Esophagus muscularis mucosa (tissue), 4 donors: ENCODE results near the gene PTPRD. TPM values are rescaled to one million over a fixed set of nuclear protein-coding genes. Genes with fewer than 3 reads are reported as not detected.

Experiments
- DNase-seq: peaks from one replicate; pipeline ENCODE4 v3.0.0-alpha.2; 2017; ENCODE audit errors: extremely low spot score
- H3K27ac ChIP-seq, 4 donors: fragments of 200-600 bp; sonication (generic); replicated peaks in 1 of 4; 1 replicate in 3 of 4; 2 replicates in 1 of 4; pipeline ENCODE4 v1.5.1; 2016 to 2019; ENCODE audit warnings: mild to moderate bottlenecking in 1 of 4
- H3K27me3 ChIP-seq, 4 donors: fragments of 200-600 bp; sonication (generic); one replicate each; pipeline versions ENCODE4 v1.5.1 to v1.6.0; 2016 to 2019
- H3K36me3 ChIP-seq, 4 donors: fragments of 200-600 bp; sonication (generic); one replicate each; pipeline ENCODE4 v1.5.1; 2016 to 2019
- H3K4me1 ChIP-seq, 4 donors: fragments of 200-600 bp; sonication (generic); one replicate each; pipeline ENCODE4 v1.5.1; 2016 to 2019
- H3K4me3 ChIP-seq, 4 donors: fragments of 200-600 bp; sonication (generic); 1 replicate in 2 of 4; 2 replicates in 2 of 4; pipeline ENCODE4 v1.5.1; 2016 to 2019; ENCODE audit warnings: mild to moderate bottlenecking in 4 of 4, moderate library complexity in 1 of 4
- H3K9me3 ChIP-seq, 4 donors: fragments of 200-600 bp; sonication (generic); 1 replicate in 3 of 4; 2 replicates in 1 of 4; pipeline ENCODE4 v1.5.1; 2016 to 2019
- EP300 ChIP-seq: sonication (generic); formaldehyde crosslinking; IDR thresholded peaks from one replicate; pipeline ENCODE4 v1.6.1; 2017; ENCODE audit warnings: antibody characterized with exemption
- POLR2A ChIP-seq: fragments of 450-650 bp; IDR thresholded peaks from one replicate; pipeline ENCODE4 v1.6.1; 2017; ENCODE audit warnings: antibody characterized with exemption, moderate library complexity, mild to moderate bottlenecking, low read depth
- POLR2AphosphoS5 ChIP-seq, 2 donors: sonication (generic); formaldehyde crosslinking; IDR thresholded peaks; one replicate each; pipeline ENCODE4 v1.6.1; 2017; ENCODE audit warnings: antibody characterized with exemption in 2 of 2
- WGBS: methylation state at CpG from one replicate; pipeline ENCODE4 v1.1.5; 2018; 5-methylcytosine and 5-hydroxymethylcytosine counted together
- intact Hi-C: fragments of 100-400 bp; cut with DNase I; formaldehyde crosslinking; loops from one replicate; pipeline ENCODE4 v1.15.1; 2023
- total RNA-seq, 4 donors: library from RNA; depleted of rRNA; stranded (reverse); fragments of >200 nt; gene quantifications; one replicate each; pipeline versions ENCODE4 v1.1.0 to v1.2.1, GENCODE V29; 2016
- TF ChIP-seq, protein P1 (sequence below), 3 experiments: fragments of 200-600 bp in 2 of 3; fragments of 450-650 bp in 1 of 3; sonication (generic) in 2 of 3; IDR thresholded peaks; one replicate each; pipeline ENCODE4 v1.5.1; 2017 to 2019; ENCODE audit warnings: antibody characterized with exemption in 3 of 3, mild to moderate bottlenecking in 2 of 3, moderate library complexity in 1 of 3

PTPRD gene
- total RNA-seq, 4 donors from 2014 or later = 4.1 to 6.6 (median 5.0) TPM

DNA sequence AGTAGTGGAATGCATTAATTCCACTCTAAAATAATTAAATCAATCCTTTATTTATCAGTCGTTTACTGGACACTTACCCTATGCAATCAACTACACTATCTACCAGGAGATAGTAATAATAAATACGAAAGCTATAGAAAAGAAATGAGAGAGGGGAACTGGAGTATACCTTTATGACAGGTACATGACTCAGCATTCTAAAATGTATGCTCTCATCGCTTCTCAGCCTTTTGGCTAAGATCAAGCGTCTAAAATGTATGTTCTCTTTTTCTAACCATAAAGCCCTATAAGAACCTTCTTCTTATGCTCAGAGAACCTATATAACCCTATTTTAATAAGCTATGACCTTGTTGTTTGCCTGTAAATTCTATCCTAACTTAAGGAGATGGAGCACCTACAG, 2059.4 kb downstream of the PTPRD start:
- Histone ChIP-seq H3K27me3 (no peaks in the 10 kb centered on the region), H3K9me3 (no peaks in the 10 kb centered on the region), H3K4me3 (no peak overlapping the region), H3K36me3 (no peaks in the 10 kb centered on the region), H3K27ac (no peak overlapping the region), H3K4me1 (no peaks in the 10 kb centered on the region)
- TF ChIP-seq POLR2AphosphoS5 (IDR thresholded peaks at IDR 0.05) (no peak), POLR2A (no peak), EP300 (no peak)
- TF ChIP-seq, protein P1, sequence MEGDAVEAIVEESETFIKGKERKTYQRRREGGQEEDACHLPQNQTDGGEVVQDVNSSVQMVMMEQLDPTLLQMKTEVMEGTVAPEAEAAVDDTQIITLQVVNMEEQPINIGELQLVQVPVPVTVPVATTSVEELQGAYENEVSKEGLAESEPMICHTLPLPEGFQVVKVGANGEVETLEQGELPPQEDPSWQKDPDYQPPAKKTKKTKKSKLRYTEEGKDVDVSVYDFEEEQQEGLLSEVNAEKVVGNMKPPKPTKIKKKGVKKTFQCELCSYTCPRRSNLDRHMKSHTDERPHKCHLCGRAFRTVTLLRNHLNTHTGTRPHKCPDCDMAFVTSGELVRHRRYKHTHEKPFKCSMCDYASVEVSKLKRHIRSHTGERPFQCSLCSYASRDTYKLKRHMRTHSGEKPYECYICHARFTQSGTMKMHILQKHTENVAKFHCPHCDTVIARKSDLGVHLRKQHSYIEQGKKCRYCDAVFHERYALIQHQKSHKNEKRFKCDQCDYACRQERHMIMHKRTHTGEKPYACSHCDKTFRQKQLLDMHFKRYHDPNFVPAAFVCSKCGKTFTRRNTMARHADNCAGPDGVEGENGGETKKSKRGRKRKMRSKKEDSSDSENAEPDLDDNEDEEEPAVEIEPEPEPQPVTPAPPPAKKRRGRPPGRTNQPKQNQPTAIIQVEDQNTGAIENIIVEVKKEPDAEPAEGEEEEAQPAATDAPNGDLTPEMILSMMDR (IDR thresholded peaks at IDR 0.05) = no peak
- intact Hi-C loops = no loop called here
- 81% methylated on average over 4 of the region's 4 CpGs for WGBS
- DNase-seq = no peak

DNA sequence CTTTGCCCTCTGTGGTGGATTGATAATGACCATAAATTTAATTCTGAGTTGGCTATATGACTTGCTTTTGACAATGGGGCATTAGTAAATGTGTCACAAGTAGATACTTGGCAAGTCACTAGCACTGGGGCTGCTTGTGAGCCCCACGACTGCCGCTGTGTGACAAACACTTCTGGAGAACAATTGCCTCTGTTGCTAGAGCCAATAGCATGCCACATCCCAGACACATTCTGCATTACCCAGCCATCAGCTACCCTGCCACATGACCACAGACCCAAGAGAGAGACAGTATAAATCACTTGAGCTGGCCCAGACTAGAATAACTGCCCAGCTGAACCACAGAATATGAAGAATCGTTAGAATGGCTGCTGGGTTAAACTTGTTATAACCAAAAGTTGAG, 2060.1 kb downstream of the PTPRD start:
- H3K27ac ChIP-seq = no peak overlapping the region
- H3K27me3 ChIP-seq = no peaks in the 10 kb centered on the region
- WGBS = 93% methylated on average over 1 of the region's 3 CpGs
- intact Hi-C loops = no loop called here
- TF ChIP-seq POLR2AphosphoS5 (IDR thresholded peaks at IDR 0.05) = no peak
- TF ChIP-seq POLR2A = no peak
- no peak for TF ChIP-seq EP300
- TF ChIP-seq, protein P1 (IDR thresholded peaks at IDR 0.05) = no peak
- H3K36me3 ChIP-seq = no peaks in the 10 kb centered on the region
- no peak overlapping the region for H3K4me3 ChIP-seq
- no peaks in the 10 kb centered on the region for H3K9me3 ChIP-seq
- no peak for DNase-seq
- H3K4me1 ChIP-seq = no peaks in the 10 kb centered on the region

- no peak for DNase-seq
- Histone ChIP-seq H3K27me3 (no peaks in the 10 kb centered on the region), H3K4me3 (no peak overlapping the region), H3K4me1 (no peaks in the 10 kb centered on the region), H3K27ac (no peak overlapping the region), H3K9me3 (no peaks in the 10 kb centered on the region), H3K36me3 (no peaks in the 10 kb centered on the region)
- 71% methylated on average over 1 of the region's 1 CpG for WGBS
- intact Hi-C loops = no loop called here
- TF ChIP-seq, protein P1 (IDR thresholded peaks at IDR 0.05) = no peak
- TF ChIP-seq POLR2A (no peak), POLR2AphosphoS5 (IDR thresholded peaks at IDR 0.05) (no peak), EP300 (no peak)
These were observed 2063.6 kb downstream of the PTPRD start for GRCh38 chr9:8549214-8549613.

DNA sequence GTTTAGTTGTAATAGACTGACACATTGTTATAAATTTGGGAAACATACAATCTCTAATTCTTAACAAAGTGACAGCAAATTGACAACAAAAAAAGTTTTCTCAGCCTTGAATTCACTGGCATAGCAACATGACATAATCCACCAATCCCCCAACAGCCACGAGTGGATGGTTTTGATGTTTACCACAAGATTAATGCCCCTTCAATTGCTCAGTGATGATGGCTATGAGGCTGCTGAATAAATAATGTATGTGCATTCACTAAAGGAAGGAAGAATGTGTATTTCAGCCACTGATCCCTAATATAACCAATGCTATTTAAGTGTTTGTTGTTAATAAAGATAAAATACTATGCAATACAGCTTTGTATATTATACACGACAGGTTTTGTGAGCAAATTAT, 2069.6 kb downstream of the PTPRD start:
- WGBS = 40% methylated on average over 2 of the region's 2 CpGs
- no peaks in the 10 kb centered on the region for H3K27me3 ChIP-seq

More for the DNA sequence above, 2069.6 kb downstream of the PTPRD start:
- H3K36me3 ChIP-seq = no peaks in the 10 kb centered on the region
- no peaks in the 10 kb centered on the region for H3K9me3 ChIP-seq
- no peak overlapping the region for H3K4me3 ChIP-seq
- no peak overlapping the region for H3K27ac ChIP-seq
- intact Hi-C loops = no loop called here
- no peaks in the 10 kb centered on the region for H3K4me1 ChIP-seq
- no peak for TF ChIP-seq EP300
- TF ChIP-seq, protein P1 (IDR thresholded peaks at IDR 0.05) = no peak
- TF ChIP-seq POLR2AphosphoS5 (IDR thresholded peaks at IDR 0.05) = no peak
- TF ChIP-seq POLR2A = no peak
- DNase-seq = no peak
